Lung (tissue), 12 donors: Measurements from ENCODE around the gene RNASE8. TPM values are rescaled to one million over a fixed set of nuclear protein-coding genes. Genes with fewer than 3 reads are reported as not detected.

Source experiments
- ATAC-seq: fragments of 200-7000 bp; cut with Tn5 transposase; one replicate; pipeline ENCODE4 v1.9.1; 2020; ENCODE audit warnings: moderate number of reproducible peaks; ENCODE audit not compliant: insufficient read depth, low FRiP score
- DNase-seq, 3 donors: peaks; one replicate each; pipeline ENCODE4 v3.0.0-alpha.2; 2013 to 2017
- H3K27ac ChIP-seq, 2 donors: one replicate each; pipeline ENCODE4 v1.5.1; 2013; ENCODE audit warnings: mild to moderate bottlenecking in 2 of 2, moderate library complexity in 2 of 2, control low read depth in 1 of 2, inconsistent platforms in 1 of 2, low read depth in 1 of 2, low read length in 1 of 2
- H3K27me3 ChIP-seq, 3 donors: one replicate each; pipeline ENCODE4 v1.5.1; 2013; ENCODE audit warnings: low read length in 2 of 3; ENCODE audit not compliant: control insufficient read depth in 3 of 3, insufficient read depth in 3 of 3
- H3K36me3 ChIP-seq, 4 donors: one replicate each; pipeline ENCODE4 v1.5.1; 2013; ENCODE audit warnings: low read length in 4 of 4, mild to moderate bottlenecking in 1 of 4, moderate library complexity in 1 of 4; ENCODE audit not compliant: control insufficient read depth in 4 of 4, insufficient read depth in 4 of 4
- H3K4me1 ChIP-seq, 5 donors: one replicate each; pipeline ENCODE4 v1.5.1; 2013; ENCODE audit warnings: low read length in 5 of 5, mild to moderate bottlenecking in 2 of 5, moderate library complexity in 1 of 5; ENCODE audit not compliant: control insufficient read depth in 5 of 5, insufficient read depth in 5 of 5
- H3K4me3 ChIP-seq: one replicate; pipeline ENCODE4 v1.5.1; 2013; ENCODE audit warnings: mild to moderate bottlenecking, control low read depth, moderate library complexity
- H3K9ac ChIP-seq, 2 donors: one replicate each; pipeline ENCODE4 v1.5.1; 2013; ENCODE audit warnings: low read length in 2 of 2, control low read depth in 1 of 2; ENCODE audit not compliant: insufficient read depth in 1 of 2
- H3K9me3 ChIP-seq, 4 donors: one replicate each; pipeline ENCODE4 v1.5.1; 2013; ENCODE audit warnings: low read length in 3 of 4, mild to moderate bottlenecking in 1 of 4, moderate library complexity in 1 of 4; ENCODE audit not compliant: control insufficient read depth in 4 of 4, insufficient read depth in 3 of 4
- WGBS, 2 donors: extraction: QIAGEN DNeasy Blood & Tissue Kit; methylation state at CpG; one replicate each; pipeline ENCODE4 v1.1.7; 2013; 5-methylcytosine and 5-hydroxymethylcytosine counted together
- polyA plus RNA-seq, 2 donors: library from polyadenylated mRNA; stranded (reverse); fragments of 200-250 nt; gene quantifications; one replicate each; pipeline ENCODE4 v1.2.1, GENCODE V29; 2013
- total RNA-seq, 2 donors: library from RNA; depleted of rRNA in 1 of 2; stranded (reverse); fragments of >200 nt in 1 of 2; gene quantifications; one replicate each; pipeline ENCODE4 v1.2.1, GENCODE V29; 2014 to 2021
- TF ChIP-seq, protein P1 (sequence below): IDR thresholded peaks from 2 replicates; pipeline ENCODE4 v1.5.1; 2012; ENCODE audit warnings: mild to moderate bottlenecking; ENCODE audit errors: control extremely low read depth, extremely low read depth
- donor health status: control.
- donor health status: control.
- donor health status: Bipolar disorder and iron deficiency.
- donor health status: healthy.
- donor health status: DM: yes; HTN: yes; CAD: no.

Gene RNASE8
- total and polyA plus RNA-seq, 4 donors, result not detected

DNA sequence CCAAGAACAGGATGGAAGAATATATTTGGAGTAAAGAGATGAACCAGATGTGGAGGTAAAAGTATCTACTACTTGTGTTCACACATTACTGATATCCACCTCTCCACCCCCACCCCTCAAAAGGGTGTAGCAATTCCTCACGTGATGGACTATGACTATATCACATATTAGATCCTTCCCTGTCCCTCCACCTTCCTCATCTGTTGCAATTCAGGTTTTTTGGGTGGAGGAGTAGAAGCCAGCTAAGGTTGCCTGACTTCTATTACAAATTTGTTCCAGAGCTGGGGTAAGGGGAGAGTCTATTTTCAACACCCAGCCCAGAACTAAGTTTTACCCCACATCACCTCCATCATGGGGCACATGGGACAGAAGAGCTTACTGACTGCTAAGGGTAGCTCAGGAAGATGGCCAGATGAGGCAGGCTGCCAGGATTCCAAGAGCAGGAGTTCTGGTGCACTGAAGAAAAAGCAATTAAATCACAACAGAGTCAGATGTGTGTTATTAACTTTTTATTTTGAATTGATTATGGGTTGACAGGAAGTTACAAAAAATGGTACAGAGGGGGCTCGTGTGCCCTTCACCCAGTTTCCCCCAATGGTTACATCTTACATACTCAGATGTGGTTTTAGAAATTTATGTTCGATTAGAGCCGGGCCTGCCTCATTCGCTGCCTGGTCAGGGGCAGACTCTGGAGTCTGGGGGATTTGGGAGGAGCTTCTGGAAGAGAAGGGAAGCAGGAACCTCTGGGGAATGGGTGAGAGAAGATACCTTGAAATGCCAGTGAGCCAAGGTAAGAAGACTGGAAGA lies 25.1 kb upstream of the RNASE8 start:
- Histone ChIP-seq H3K27ac (no peak overlapping the region), H3K9ac (no peak overlapping the region), H3K36me3 (no peaks in the 10 kb centered on the region), H3K4me3 (no peak overlapping the region), H3K4me1 (peaks cover 0 to under 1% (median 0%) of the 10 kb centered on the region in 5 donors), H3K27me3 (no peaks in the 10 kb centered on the region), H3K9me3 (no peaks in the 10 kb centered on the region)
- WGBS, 2 donors, result 83% methylated on average over 5 of the region's 5 CpGs
- TF ChIP-seq, protein P1, sequence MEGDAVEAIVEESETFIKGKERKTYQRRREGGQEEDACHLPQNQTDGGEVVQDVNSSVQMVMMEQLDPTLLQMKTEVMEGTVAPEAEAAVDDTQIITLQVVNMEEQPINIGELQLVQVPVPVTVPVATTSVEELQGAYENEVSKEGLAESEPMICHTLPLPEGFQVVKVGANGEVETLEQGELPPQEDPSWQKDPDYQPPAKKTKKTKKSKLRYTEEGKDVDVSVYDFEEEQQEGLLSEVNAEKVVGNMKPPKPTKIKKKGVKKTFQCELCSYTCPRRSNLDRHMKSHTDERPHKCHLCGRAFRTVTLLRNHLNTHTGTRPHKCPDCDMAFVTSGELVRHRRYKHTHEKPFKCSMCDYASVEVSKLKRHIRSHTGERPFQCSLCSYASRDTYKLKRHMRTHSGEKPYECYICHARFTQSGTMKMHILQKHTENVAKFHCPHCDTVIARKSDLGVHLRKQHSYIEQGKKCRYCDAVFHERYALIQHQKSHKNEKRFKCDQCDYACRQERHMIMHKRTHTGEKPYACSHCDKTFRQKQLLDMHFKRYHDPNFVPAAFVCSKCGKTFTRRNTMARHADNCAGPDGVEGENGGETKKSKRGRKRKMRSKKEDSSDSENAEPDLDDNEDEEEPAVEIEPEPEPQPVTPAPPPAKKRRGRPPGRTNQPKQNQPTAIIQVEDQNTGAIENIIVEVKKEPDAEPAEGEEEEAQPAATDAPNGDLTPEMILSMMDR, result no peak
- DNase-seq (no peak), ATAC-seq (no peak)

DNA sequence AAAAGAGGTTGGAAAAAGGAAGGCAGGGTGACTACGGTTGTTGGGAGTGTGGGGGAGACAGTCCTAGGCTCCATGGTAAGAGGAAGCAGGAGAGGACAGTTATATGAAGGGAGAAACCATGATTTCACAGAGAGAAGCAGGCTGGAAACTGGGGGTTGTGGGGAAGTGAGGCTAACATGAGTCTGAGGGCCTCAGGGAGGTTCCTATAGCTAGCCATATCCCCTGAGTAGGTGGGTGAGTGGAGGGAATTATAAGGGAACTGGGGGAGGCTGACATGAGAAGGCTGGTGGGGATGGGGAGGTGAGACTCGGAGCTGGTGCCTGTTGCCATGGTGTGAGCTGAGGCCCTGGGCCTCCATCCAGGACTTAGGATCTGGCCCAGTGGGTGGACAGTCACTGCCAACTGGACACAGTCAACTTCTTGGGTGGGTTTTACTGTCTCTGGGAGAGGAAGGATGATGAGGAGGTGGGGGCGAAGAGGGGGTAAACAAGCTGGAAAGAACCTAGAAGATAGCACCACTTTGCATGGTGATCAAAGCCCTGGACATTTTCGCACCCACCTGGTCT lies 24.4 kb upstream of the RNASE8 start:
- Histone ChIP-seq H3K4me3 (no peak overlapping the region), H3K4me1 (peaks cover 0 to 6% (median 4%) of the 10 kb centered on the region in 5 donors), H3K9me3 (no peaks in the 10 kb centered on the region), H3K9ac (no peak overlapping the region), H3K36me3 (no peaks in the 10 kb centered on the region), H3K27ac (no peak overlapping the region), H3K27me3 (no peaks in the 10 kb centered on the region)
- no peak for DNase-seq
- WGBS, 2 donors, result 84 to 97% methylated on average over 4 of the region's 4 CpGs
- ATAC-seq, result no peak
- TF ChIP-seq, protein P1, result no peak

DNA sequence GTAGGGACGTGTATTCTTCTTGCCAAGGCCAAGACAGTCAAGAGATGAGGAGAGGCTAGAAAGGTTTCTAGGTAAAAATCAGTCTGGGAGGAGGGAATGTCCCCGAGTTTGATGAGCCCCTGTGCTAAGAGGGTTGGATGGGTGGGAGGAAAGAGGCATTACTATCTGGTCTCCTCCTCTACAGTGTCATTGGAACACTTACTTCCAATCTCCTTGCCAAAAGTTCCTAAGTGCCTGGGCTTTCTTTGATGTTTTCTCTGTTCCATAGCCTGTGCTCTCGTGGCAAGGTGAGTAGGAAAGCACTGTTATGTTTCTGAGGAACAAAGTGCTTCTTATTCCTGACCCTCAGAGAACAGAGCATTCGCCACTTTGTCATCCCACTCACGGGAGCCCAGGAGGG lies 22.9 kb upstream of the RNASE8 start, which contains the start of gene RNASE13:
Gene RNASE13, minus strand, starts transcription at position 101 of the 400 bp plus-strand sequence. CDS start 519 bp downstream, outside the sequence.
- 80 to 92% methylated on average over 5 of the region's 5 CpGs for WGBS, 2 donors
- ATAC-seq (no peak), DNase-seq (no peak)
- Histone ChIP-seq H3K4me3 (no peak within 1 kb of the TSS), H3K36me3 (no peaks in the 10 kb centered on the region), H3K9ac (no peak within 1 kb of the TSS), H3K4me1 (peaks cover 0 to 19% (median 17%) of the 10 kb centered on the region in 5 donors), H3K9me3 (no peaks in the 10 kb centered on the region), H3K27me3 (no peaks in the 10 kb centered on the region), H3K27ac (no peak within 1 kb of the TSS)
- TF ChIP-seq, protein P1, result no peak
